ENCODE measurements around the gene BLVRB. TPM values are rescaled to one million over a fixed set of nuclear protein-coding genes. Genes with fewer than 3 reads are reported as not detected.
A peak's percentile ranks its signal among the peaks of the same experiment; 100 is the strongest.

Gene BLVRB
- total and polyA plus RNA-seq, 9 of the 15 experiments (the other 6 are each of a cell fraction or from before 2014, with no cell fraction given), result 81.1 to 749 (median 331) TPM

DNA sequence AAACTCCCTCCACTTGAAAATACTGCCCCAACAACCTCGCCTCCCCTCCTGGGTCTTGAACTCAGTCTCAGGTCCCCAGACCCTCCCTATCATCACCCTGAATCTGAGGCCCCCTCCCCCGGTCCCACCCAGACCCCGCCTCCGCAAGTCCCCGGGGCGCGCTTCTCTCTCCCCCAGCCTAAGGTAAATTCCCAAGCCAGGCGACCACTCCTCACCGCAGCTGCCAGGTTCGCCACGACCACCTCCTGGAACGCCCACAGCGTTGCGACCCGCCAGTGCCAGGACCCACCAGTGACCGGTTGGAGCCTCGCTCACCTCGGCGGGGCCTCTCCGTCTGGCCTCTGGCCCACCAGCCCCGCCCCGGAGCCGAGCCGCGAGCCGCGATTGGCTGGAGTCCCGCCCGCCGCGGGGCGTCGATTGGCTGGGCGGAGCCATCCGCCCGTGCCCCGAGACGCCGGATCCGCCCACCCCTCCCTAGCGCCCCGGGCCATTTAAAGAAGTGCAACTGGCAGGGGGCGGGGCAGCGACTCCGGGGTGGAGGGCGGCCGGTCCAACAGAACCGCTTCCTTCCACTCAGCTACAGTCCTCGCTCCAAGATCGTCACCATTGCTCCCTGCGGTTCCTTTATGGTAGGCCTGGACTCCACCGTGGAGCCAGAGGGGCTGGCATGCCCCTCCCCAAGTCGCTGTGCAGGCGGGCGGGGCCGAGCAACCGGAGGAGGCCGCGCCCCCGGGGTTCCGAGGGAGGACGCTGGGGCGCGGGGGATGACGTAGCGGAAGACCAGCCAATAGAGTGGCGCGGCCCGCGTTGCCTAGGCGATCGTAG, 21.3 kb downstream of the BLVRB start, which contains the start of gene SERTAD3:
TSS of gene SERTAD3 (minus strand) at position 336 of the 825 bp plus-strand sequence. CDS start 2,255 bp downstream, outside the sequence.
- peak within 1 kb of the TSS; percentile 92 to 94 for H3K9ac ChIP-seq (ENCODE audit: insufficient read depth in 1 of 2, low read depth in 2 of 2, low read length in 2 of 2)
- FAIRE-seq (peak; percentile 76), DNase-seq (ENCODE audit: extremely low read depth in 1 of 4, low spot score in 3 of 4) (peak; percentile 95 to 97 (median 96)), ATAC-seq (peak; percentile 81)
- no TSS peak for BruUV-seq (replicated peaks)
- in situ Hi-C loops (cut with MboI), result no loop called here
- ChIA-PET POLR2A (interaction anchor here (0.8 to 3.7 kb wide), 8 partner anchors 9 to 139 kb away, joined by 3 to 28 read pairs (median 6); partner anchors contain the start of genes BLVRB and SERTAD1), CTCF (ENCODE audit: low intra/inter-chr PET ratio) (interaction anchor here (1.1 to 1.2 kb wide), 2 partner anchors 24 to 139 kb away, joined by 3 to 4 read pairs; no protein-coding TSS in a partner anchor)
- H4K20me1 ChIP-seq (replicated peaks; ENCODE audit: control insufficient read depth, insufficient read depth, low read length), result peaks cover 22% of the 10 kb centered on the region
- no peaks in the 10 kb centered on the region for H3K9me1 ChIP-seq (ENCODE audit: control insufficient read depth, insufficient read depth, low read length)
- intact Hi-C loops (cut with micrococcal nuclease), result loop anchor here (1.0 to 5.0 kb wide), 4 partner anchors 23 to 139 kb away; partner anchors contain the start of genes C19orf47 and PLD3
- WGBS (ENCODE audit: insufficient coverage, low coverage, missing lambda C conversion rate), result under 1% methylated on average over 46 of the region's 72 CpGs
- H2AFZ ChIP-seq (ENCODE audit: low read depth, low read length), result peak within 1 kb of the TSS; percentile 100
- H3K36me3 ChIP-seq (ENCODE audit: control insufficient read depth, insufficient read depth, low read length), result peaks cover 44% of the 10 kb centered on the region
- peaks cover 24 to 29% of the 10 kb centered on the region in 2 experiments for H3K4me1 ChIP-seq (replicated peaks in 1 of 2; ENCODE audit: control insufficient read depth in 2 of 2, insufficient read depth in 2 of 2, low read length in 2 of 2)
- H3K9me3 ChIP-seq (replicated peaks; ENCODE audit: control insufficient read depth, insufficient read depth, low read depth, low read length), result no peaks in the 10 kb centered on the region
- H3K79me2 ChIP-seq (ENCODE audit: control insufficient read depth, insufficient read depth, low read length), result peaks cover 38% of the 10 kb centered on the region
- H3K4me3 ChIP-seq, result peak within 1 kb of the TSS; percentile 90
- no peaks in the 10 kb centered on the region for H3K27me3 ChIP-seq (ENCODE audit: control insufficient read depth in 2 of 2, insufficient read depth in 2 of 2, low read length in 2 of 2)
- H3K27ac ChIP-seq (ENCODE audit: extremely low read depth, low read depth, low read length), result peak within 1 kb of the TSS; percentile 95
- peak within 1 kb of the TSS; percentile 89 for H3K4me2 ChIP-seq (ENCODE audit: insufficient read depth, low read length)
- TF ChIP-seq, protein P1, sequence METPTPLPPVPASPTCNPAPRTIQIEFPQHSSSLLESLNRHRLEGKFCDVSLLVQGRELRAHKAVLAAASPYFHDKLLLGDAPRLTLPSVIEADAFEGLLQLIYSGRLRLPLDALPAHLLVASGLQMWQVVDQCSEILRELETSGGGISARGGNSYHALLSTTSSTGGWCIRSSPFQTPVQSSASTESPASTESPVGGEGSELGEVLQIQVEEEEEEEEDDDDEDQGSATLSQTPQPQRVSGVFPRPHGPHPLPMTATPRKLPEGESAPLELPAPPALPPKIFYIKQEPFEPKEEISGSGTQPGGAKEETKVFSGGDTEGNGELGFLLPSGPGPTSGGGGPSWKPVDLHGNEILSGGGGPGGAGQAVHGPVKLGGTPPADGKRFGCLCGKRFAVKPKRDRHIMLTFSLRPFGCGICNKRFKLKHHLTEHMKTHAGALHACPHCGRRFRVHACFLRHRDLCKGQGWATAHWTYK (CRISPR knock-in tag; IDR thresholded peaks at IDR 0.05), result 0 out of 2 replicates have a peak, but pooled peaks have one; percentile 23
- TF ChIP-seq, protein P2, sequence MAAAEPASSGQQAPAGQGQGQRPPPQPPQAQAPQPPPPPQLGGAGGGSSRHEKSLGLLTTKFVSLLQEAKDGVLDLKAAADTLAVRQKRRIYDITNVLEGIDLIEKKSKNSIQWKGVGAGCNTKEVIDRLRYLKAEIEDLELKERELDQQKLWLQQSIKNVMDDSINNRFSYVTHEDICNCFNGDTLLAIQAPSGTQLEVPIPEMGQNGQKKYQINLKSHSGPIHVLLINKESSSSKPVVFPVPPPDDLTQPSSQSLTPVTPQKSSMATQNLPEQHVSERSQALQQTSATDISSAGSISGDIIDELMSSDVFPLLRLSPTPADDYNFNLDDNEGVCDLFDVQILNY (CRISPR knock-in tag; IDR thresholded peaks at IDR 0.05), result no peak
- TF ChIP-seq CBX5 (IDR thresholded peaks at IDR 0.05; ENCODE audit: borderline replicate concordance, low read depth), result no peak
- no peak for TF ChIP-seq ETV6 (IDR thresholded peaks at IDR 0.05; ENCODE audit: borderline replicate concordance in 1 of 2, low read depth in 2 of 2, low read length in 1 of 2)
- TF ChIP-seq ETV6 (CRISPR knock-in tag; IDR thresholded peaks at IDR 0.05; ENCODE audit: borderline replicate concordance), result no peak; the same call in 1 of the 2 replicates
- no peak for TF ChIP-seq ZNF263 (CRISPR knock-in tag; IDR thresholded peaks at IDR 0.05; ENCODE audit: borderline replicate concordance)
- no peak for TF ChIP-seq DMBX1 (CRISPR knock-in tag; IDR thresholded peaks at IDR 0.05; ENCODE audit: borderline replicate concordance)
- no peak for TF ChIP-seq BCL6 (CRISPR knock-in tag; IDR thresholded peaks at IDR 0.05)
- TF ChIP-seq ZNF140 (CRISPR knock-in tag; IDR thresholded peaks at IDR 0.05), result no peak
- TF ChIP-seq, protein P3, sequence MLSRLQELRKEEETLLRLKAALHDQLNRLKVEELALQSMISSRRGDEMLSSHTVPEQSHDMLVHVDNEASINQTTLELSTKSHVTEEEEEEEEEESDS (CRISPR knock-in tag; IDR thresholded peaks at IDR 0.05), result no peak
- TF ChIP-seq, protein P4, sequence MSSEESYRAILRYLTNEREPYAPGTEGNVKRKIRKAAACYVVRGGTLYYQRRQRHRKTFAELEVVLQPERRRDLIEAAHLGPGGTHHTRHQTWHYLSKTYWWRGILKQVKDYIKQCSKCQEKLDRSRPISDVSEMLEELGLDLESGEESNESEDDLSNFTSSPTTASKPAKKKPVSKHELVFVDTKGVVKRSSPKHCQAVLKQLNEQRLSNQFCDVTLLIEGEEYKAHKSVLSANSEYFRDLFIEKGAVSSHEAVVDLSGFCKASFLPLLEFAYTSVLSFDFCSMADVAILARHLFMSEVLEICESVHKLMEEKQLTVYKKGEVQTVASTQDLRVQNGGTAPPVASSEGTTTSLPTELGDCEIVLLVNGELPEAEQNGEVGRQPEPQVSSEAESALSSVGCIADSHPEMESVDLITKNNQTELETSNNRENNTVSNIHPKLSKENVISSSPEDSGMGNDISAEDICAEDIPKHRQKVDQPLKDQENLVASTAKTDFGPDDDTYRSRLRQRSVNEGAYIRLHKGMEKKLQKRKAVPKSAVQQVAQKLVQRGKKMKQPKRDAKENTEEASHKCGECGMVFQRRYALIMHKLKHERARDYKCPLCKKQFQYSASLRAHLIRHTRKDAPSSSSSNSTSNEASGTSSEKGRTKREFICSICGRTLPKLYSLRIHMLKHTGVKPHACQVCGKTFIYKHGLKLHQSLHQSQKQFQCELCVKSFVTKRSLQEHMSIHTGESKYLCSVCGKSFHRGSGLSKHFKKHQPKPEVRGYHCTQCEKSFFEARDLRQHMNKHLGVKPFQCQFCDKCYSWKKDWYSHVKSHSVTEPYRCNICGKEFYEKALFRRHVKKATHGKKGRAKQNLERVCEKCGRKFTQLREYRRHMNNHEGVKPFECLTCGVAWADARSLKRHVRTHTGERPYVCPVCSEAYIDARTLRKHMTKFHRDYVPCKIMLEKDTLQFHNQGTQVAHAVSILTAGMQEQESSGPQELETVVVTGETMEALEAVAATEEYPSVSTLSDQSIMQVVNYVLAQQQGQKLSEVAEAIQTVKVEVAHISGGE (CRISPR knock-in tag; IDR thresholded peaks at IDR 0.05), result peak in 1 of 3 experiments; percentile 74; a peak in 1 of 6 replicates
- no peak; the same call in 1 of the 2 replicates for TF ChIP-seq SIN3B (IDR thresholded peaks at IDR 0.05; ENCODE audit: low read depth)
- no peak for TF ChIP-seq ZNF311 (CRISPR knock-in tag; IDR thresholded peaks at IDR 0.05)
- TF ChIP-seq RFX1 (IDR thresholded peaks at IDR 0.05), result peak; percentile 95
- 0 out of 2 replicates have a peak, but pooled peaks have one; percentile 42 for TF ChIP-seq FOXK1 (CRISPR knock-in tag; IDR thresholded peaks at IDR 0.05; ENCODE audit: borderline replicate concordance)

Measured in K562 (cell line).